ENCODE measurements around the gene DPP7. TPM values are rescaled to one million over a fixed set of nuclear protein-coding genes. Genes with fewer than 3 reads are reported as not detected.

The DPP7 gene
- total and polyA plus RNA-seq, 2 of the 8 experiments (the other 6 are each of a cell fraction or from before 2014, with no cell fraction given) = 21.2 to 26.8 TPM

- TF ChIP-seq MAX (IDR thresholded peaks at IDR 0.05) (peak; percentile 74), EP300 (IDR thresholded peaks at IDR 0.05; ENCODE audit: borderline replicate concordance in 1 of 2, low read depth in 2 of 2, low read length in 2 of 2) (no peak), ZNF274 (IDR thresholded peaks at IDR 0.05; ENCODE audit: borderline replicate concordance, extremely low read depth, low read length) (no peak), CBX8 (IDR thresholded peaks at IDR 0.05; ENCODE audit: borderline replicate concordance, low read depth, low read length) (no peak), SIN3A (conservative IDR thresholded peaks at IDR 0.05 in 1 of 2, IDR thresholded peaks at IDR 0.05 in 1 of 2; ENCODE audit: low read depth in 1 of 2, low read length in 2 of 2) (no peak)
Measured at GRCh38 chr9:137161558-137162486, 47.3 kb upstream of the DPP7 start (continued).
